ENCODE data around the gene PSMB5. TPM values are rescaled to one million over a fixed set of nuclear protein-coding genes. Genes with fewer than 3 reads are reported as not detected.

PSMB5 gene
- total and polyA plus RNA-seq, 5 donors from 2014 or later = 13.8 to 50.9 (median 32.6) TPM

DNA sequence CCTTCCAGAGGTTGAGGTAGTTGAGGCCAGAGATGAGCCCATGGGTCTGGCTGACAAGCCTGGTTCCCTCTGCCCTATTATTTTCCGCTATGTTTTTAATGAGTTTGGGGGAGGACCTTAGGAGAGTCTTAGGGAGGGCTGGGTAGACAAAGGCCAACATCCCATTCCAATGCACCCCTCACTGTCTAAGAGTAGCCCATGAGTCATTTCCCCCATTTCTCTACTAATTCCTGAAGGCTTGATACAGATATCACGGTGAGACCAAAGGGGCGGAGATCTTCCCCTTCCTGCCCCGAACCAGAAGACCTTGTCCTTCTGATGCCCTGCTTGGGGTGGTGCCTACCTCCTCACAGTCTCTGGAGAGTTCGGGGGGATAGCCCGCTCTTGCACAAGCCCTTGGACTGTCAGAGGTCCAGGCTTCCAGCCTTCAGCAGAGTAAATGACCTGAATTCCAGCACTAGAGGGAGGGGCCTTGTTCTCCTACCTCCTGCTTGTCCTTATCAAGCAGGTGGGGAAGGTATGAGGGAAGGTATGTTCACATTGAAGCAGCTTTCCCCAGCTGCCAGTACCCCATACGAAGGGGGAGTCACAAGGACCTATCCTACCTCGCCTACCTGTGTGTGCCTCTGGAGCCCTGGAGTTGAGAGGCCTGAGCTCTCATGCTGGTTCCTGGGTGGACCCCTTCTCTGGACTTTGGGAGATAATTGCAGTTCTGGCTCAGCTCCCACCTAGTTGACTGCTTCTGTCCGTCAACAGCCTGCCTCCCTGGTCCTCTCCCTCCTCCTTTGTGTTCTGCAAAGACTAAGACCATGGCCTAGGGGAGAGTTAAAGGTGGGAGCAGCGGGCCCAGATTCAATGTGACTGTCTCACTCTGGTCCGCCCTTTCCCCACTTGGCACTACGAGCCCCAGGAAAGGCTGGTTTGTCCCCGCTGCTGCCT is 11.0 kb upstream of the PSMB5 start:
- H3K9me3 Mint-ChIP-seq = no peaks in the 10 kb centered on the region
- H3K4me1 ChIP-seq (ENCODE audit: control insufficient read depth, insufficient read depth, low read length, poor library complexity, severe bottlenecking) = no peaks in the 10 kb centered on the region
- H3K9me3 ChIP-seq (ENCODE audit: control insufficient read depth in 2 of 2, low read length in 2 of 2) = no peaks in the 10 kb centered on the region
- H3K36me3 Mint-ChIP-seq = no peaks in the 10 kb centered on the region
- H3K27me3 Mint-ChIP-seq = peaks cover 5% of the 10 kb centered on the region
- H3K27ac ChIP-seq (ENCODE audit: insufficient read depth, low read length, poor library complexity, severe bottlenecking) = no peak overlapping the region
- no peaks in the 10 kb centered on the region for H3K36me3 ChIP-seq (ENCODE audit: control insufficient read depth, insufficient read depth, low read length)
- ATAC-seq (ENCODE audit: low read depth in 2 of 2) = no peak
- H3K4me3 Mint-ChIP-seq = no peak overlapping the region
- no peak overlapping the region for H3K4me3 ChIP-seq (ENCODE audit: low read depth, low read length)
- no peak for DNase-seq
- no peaks in the 10 kb centered on the region for H3K4me1 Mint-ChIP-seq
- no peaks in the 10 kb centered on the region for H3K27me3 ChIP-seq (ENCODE audit: control insufficient read depth, insufficient read depth, low read length)
- no peak overlapping the region for H3K27ac Mint-ChIP-seq

DNA sequence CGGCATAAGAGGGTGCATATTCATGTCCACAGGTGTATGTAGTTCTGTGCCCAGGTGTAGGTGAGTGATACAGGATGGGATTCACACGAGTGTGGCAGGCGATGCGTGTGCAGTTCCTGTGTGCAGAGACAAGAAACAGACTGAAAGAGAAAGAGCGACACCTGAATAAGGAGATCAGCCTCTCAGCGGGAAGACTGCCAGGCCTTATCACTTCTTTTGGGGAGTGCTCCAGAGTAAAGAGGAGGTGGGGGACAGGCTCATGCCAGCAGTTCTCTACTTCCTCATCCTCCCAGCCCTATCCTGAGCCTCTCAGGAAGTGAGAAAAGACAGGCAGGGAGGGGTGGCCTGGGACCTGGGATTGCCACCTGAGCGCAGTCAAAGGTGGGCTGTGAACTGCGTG is 10.1 kb upstream of the PSMB5 start:
- no peaks in the 10 kb centered on the region for H3K9me3 Mint-ChIP-seq
- no peak for DNase-seq

DNA sequence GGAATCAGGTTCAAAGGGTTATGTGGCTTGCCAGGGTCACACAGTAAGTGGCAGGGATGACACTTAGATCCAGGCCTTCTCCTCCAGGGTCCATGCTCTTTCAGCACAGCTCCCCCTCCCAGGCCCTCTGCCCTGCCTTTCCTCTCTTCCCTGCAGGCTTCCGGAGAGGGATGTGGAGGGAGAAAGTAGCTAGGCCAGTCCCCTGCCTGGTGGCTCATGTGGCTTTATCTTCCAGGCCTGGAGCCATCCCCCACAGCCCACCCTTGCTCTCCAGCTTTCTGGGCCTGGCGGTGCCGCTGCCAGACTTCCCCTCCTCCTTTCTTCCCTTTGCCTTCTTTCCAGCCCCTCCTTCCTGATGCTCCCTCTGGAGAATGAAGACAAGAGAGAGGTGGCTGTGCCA is 9.1 kb upstream of the PSMB5 start:
- Histone ChIP-seq H3K27me3 (ENCODE audit: control insufficient read depth, insufficient read depth, low read length) (no peaks in the 10 kb centered on the region), H3K4me1 (ENCODE audit: control insufficient read depth, insufficient read depth, low read length, poor library complexity, severe bottlenecking) (no peaks in the 10 kb centered on the region), H3K4me3 (ENCODE audit: low read depth, low read length) (no peak overlapping the region), H3K27ac (ENCODE audit: insufficient read depth, low read length, poor library complexity, severe bottlenecking) (no peak overlapping the region), H3K36me3 (ENCODE audit: control insufficient read depth, insufficient read depth, low read length) (no peaks in the 10 kb centered on the region), H3K9me3 (ENCODE audit: control insufficient read depth in 2 of 2, low read length in 2 of 2) (no peaks in the 10 kb centered on the region)
- Mint-ChIP-seq H3K9me3 (no peaks in the 10 kb centered on the region), H3K4me1 (peaks cover 0 to 2% (median 0%) of the 10 kb centered on the region in 4 donors), H3K27me3 (peaks cover 8% of the 10 kb centered on the region), H3K4me3 (no peak overlapping the region), H3K36me3 (no peaks in the 10 kb centered on the region), H3K27ac (no peak overlapping the region)
- DNase-seq (no peak), ATAC-seq (ENCODE audit: low read depth in 2 of 2) (no peak)

More for the DNA sequence above, 10.1 kb upstream of the PSMB5 start:
- Histone ChIP-seq H3K27ac (ENCODE audit: insufficient read depth, low read length, poor library complexity, severe bottlenecking) (no peak overlapping the region), H3K36me3 (ENCODE audit: control insufficient read depth, insufficient read depth, low read length) (no peaks in the 10 kb centered on the region), H3K4me1 (ENCODE audit: control insufficient read depth, insufficient read depth, low read length, poor library complexity, severe bottlenecking) (no peaks in the 10 kb centered on the region), H3K4me3 (ENCODE audit: low read depth, low read length) (no peak overlapping the region), H3K27me3 (ENCODE audit: control insufficient read depth, insufficient read depth, low read length) (no peaks in the 10 kb centered on the region), H3K9me3 (ENCODE audit: control insufficient read depth in 2 of 2, low read length in 2 of 2) (no peaks in the 10 kb centered on the region)
- ATAC-seq (ENCODE audit: low read depth in 2 of 2) = no peak
- no peak overlapping the region for H3K4me3 Mint-ChIP-seq
- peaks cover 5% of the 10 kb centered on the region for H3K27me3 Mint-ChIP-seq
- H3K4me1 Mint-ChIP-seq = no peaks in the 10 kb centered on the region
- no peaks in the 10 kb centered on the region for H3K36me3 Mint-ChIP-seq
- no peak overlapping the region for H3K27ac Mint-ChIP-seq

DNA sequence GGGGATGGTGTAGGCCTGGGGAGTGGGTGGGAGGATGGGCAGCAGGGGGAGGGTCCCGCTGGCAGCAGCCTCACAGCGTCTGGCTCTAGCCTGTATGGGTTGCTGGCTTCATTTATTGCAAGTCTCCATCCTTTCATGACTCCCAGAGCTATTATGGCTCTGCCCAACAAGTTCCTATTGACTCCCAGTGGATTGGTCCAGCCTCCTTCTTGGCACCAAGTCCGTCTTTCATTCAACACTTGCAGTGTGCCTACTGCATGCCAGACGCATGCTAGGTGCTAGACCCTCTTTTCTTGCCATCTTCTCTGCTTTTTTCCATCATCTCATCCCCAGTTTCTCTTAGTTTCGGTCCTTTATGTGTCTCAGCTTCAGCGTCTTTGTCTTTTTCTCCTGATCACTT is 8.4 kb upstream of the PSMB5 start:
- Mint-ChIP-seq H3K27ac (no peak overlapping the region), H3K36me3 (no peaks in the 10 kb centered on the region), H3K27me3 (peaks cover 10% of the 10 kb centered on the region), H3K4me3 (no peak overlapping the region), H3K4me1 (peaks cover 0 to 4% (median 0%) of the 10 kb centered on the region in 4 donors), H3K9me3 (no peaks in the 10 kb centered on the region)
- H3K27ac ChIP-seq (ENCODE audit: insufficient read depth, low read length, poor library complexity, severe bottlenecking) = no peak overlapping the region
- no peak for ATAC-seq (ENCODE audit: low read depth in 2 of 2)
- H3K27me3 ChIP-seq (ENCODE audit: control insufficient read depth, insufficient read depth, low read length) = no peaks in the 10 kb centered on the region
- no peak for DNase-seq
- no peaks in the 10 kb centered on the region for H3K9me3 ChIP-seq (ENCODE audit: control insufficient read depth in 2 of 2, low read length in 2 of 2)
- H3K36me3 ChIP-seq (ENCODE audit: control insufficient read depth, insufficient read depth, low read length) = no peaks in the 10 kb centered on the region
- H3K4me1 ChIP-seq (ENCODE audit: control insufficient read depth, insufficient read depth, low read length, poor library complexity, severe bottlenecking) = no peaks in the 10 kb centered on the region
- no peak overlapping the region for H3K4me3 ChIP-seq (ENCODE audit: low read depth, low read length)

DNA sequence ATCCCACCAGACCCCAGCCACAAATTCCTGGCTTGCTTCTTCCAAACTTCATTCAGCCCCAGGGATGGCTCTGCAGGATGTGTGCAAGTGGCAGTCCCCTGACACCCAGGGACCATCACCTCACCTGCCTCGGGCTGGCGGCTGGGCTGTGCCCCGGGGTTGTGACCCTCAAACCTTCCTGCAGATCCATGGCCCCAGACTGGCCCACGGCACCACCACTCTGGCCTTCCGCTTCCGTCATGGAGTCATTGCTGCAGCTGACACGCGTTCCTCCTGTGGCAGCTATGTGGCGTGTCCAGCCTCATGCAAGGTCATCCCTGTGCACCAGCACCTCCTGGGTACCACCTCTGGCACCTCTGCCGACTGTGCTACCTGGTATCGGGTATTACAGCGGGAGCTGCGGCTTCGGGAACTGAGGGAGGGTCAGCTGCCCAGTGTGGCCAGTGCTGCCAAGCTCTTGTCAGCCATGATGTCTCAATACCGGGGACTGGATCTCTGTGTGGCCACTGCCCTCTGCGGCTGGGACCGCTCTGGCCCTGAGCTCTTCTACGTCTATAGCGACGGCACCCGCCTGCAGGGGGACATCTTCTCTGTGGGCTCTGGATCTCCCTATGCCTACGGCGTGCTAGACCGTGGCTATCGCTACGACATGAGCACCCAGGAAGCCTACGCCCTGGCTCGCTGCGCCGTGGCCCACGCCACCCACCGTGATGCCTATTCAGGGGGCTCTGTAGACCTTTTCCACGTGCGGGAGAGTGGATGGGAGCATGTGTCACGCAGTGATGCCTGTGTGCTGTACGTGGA is 7.7 kb upstream of the PSMB5 start, which contains the start of gene PSMB11:
PSMB11 (plus strand) TSS at position 51 of the 804 bp plus-strand sequence; CDS start at position 65, 14 bp downstream.
- H3K27ac ChIP-seq (ENCODE audit: insufficient read depth, low read length, poor library complexity, severe bottlenecking) = no peak within 1 kb of the TSS
- no peak within 1 kb of the TSS for H3K4me3 ChIP-seq (ENCODE audit: low read depth, low read length)
- H3K9me3 Mint-ChIP-seq = no peaks in the 10 kb centered on the region
- DNase-seq (no peak), ATAC-seq (ENCODE audit: low read depth in 2 of 2) (no peak)
- no peaks in the 10 kb centered on the region for H3K4me1 ChIP-seq (ENCODE audit: control insufficient read depth, insufficient read depth, low read length, poor library complexity, severe bottlenecking)
- no peaks in the 10 kb centered on the region for H3K9me3 ChIP-seq (ENCODE audit: control insufficient read depth in 2 of 2, low read length in 2 of 2)
- peaks cover 7% of the 10 kb centered on the region for H3K27me3 Mint-ChIP-seq
- H3K36me3 ChIP-seq (ENCODE audit: control insufficient read depth, insufficient read depth, low read length) = no peaks in the 10 kb centered on the region
- H3K4me3 Mint-ChIP-seq = no peak within 1 kb of the TSS
- no peaks in the 10 kb centered on the region for H3K36me3 Mint-ChIP-seq
- peaks cover 0 to 4% (median 0%) of the 10 kb centered on the region in 4 donors for H3K4me1 Mint-ChIP-seq
- H3K27me3 ChIP-seq (ENCODE audit: control insufficient read depth, insufficient read depth, low read length) = no peaks in the 10 kb centered on the region
- H3K27ac Mint-ChIP-seq = no peak within 1 kb of the TSS

- H3K27ac ChIP-seq (ENCODE audit: insufficient read depth, low read length, poor library complexity, severe bottlenecking) = no peak overlapping the region
- no peaks in the 10 kb centered on the region for H3K27me3 ChIP-seq (ENCODE audit: control insufficient read depth, insufficient read depth, low read length)
- no peaks in the 10 kb centered on the region for H3K9me3 ChIP-seq (ENCODE audit: control insufficient read depth in 2 of 2, low read length in 2 of 2)
- no peaks in the 10 kb centered on the region for H3K36me3 ChIP-seq (ENCODE audit: control insufficient read depth, insufficient read depth, low read length)
- H3K4me1 ChIP-seq (ENCODE audit: control insufficient read depth, insufficient read depth, low read length, poor library complexity, severe bottlenecking) = no peaks in the 10 kb centered on the region
- H3K4me3 ChIP-seq (ENCODE audit: low read depth, low read length) = no peak overlapping the region
- H3K4me1 Mint-ChIP-seq = peaks cover 0 to 4% (median 1%) of the 10 kb centered on the region in 4 donors
- no peak overlapping the region for H3K4me3 Mint-ChIP-seq
- ATAC-seq (ENCODE audit: low read depth in 2 of 2) (no peak), DNase-seq (no peak)
- no peaks in the 10 kb centered on the region for H3K9me3 Mint-ChIP-seq
- no peaks in the 10 kb centered on the region for H3K36me3 Mint-ChIP-seq
- peaks cover 5% of the 10 kb centered on the region for H3K27me3 Mint-ChIP-seq
- no peak overlapping the region for H3K27ac Mint-ChIP-seq
These were observed 7.0 kb upstream of the PSMB5 start for GRCh38 chr14:23041729-23042128.

GRCh38 chr14:23040100-23040499 is 5.4 kb upstream of the PSMB5 start:
- H3K36me3 ChIP-seq (ENCODE audit: control insufficient read depth, insufficient read depth, low read length) = no peaks in the 10 kb centered on the region
- no peak for ATAC-seq (ENCODE audit: low read depth in 2 of 2)

More at GRCh38 chr14:23040100-23040499, 5.4 kb upstream of the PSMB5 start:
- Mint-ChIP-seq H3K27me3 (peaks cover 5% of the 10 kb centered on the region), H3K36me3 (no peaks in the 10 kb centered on the region), H3K4me1 (peaks cover 0 to 11% (median 8%) of the 10 kb centered on the region in 4 donors), H3K9me3 (no peaks in the 10 kb centered on the region), H3K4me3 (no peak overlapping the region), H3K27ac (no peak overlapping the region)
- Histone ChIP-seq H3K27ac (ENCODE audit: insufficient read depth, low read length, poor library complexity, severe bottlenecking) (no peak overlapping the region), H3K9me3 (ENCODE audit: control insufficient read depth in 2 of 2, low read length in 2 of 2) (no peaks in the 10 kb centered on the region), H3K27me3 (ENCODE audit: control insufficient read depth, insufficient read depth, low read length) (no peaks in the 10 kb centered on the region), H3K4me3 (ENCODE audit: low read depth, low read length) (no peak overlapping the region), H3K4me1 (ENCODE audit: control insufficient read depth, insufficient read depth, low read length, poor library complexity, severe bottlenecking) (no peaks in the 10 kb centered on the region)
- DNase-seq = no peak
